Memory B cell (primary cell): ENCODE data around the gene DNAJB6.

Source experiments
- ATAC-seq: fragments of 150-1000 bp; cut with Tn5 transposase; 2 replicates; pipeline ENCODE4 v1.10.0; 2021; ENCODE audit warnings: low read depth, mild to moderate bottlenecking, moderate library complexity
- DNase-seq, 2 donors: peaks; one replicate each; pipeline ENCODE4 v3.0.0; 2022; ENCODE audit warnings: low spot score in 2 of 2
- H3K27ac Mint-ChIP-seq: one replicate; pipeline ENCODE4 v1.8.0; 2022; ENCODE audit warnings: mild to moderate bottlenecking, moderate library complexity, mixed read lengths
- H3K27me3 Mint-ChIP-seq: one replicate; pipeline ENCODE4 v1.8.0; 2022; ENCODE audit warnings: mixed read lengths
- H3K36me3 Mint-ChIP-seq: one replicate; pipeline ENCODE4 v1.8.0; 2022; ENCODE audit warnings: mild to moderate bottlenecking, mixed read lengths
- H3K4me1 Mint-ChIP-seq: one replicate; pipeline ENCODE4 v1.8.0; 2022; ENCODE audit warnings: mixed read lengths
- H3K4me3 Mint-ChIP-seq: one replicate; pipeline ENCODE4 v1.8.0; 2022; ENCODE audit warnings: mild to moderate bottlenecking, moderate library complexity, mixed read lengths
- H3K9me3 Mint-ChIP-seq: one replicate; pipeline ENCODE4 v1.8.0; 2022; ENCODE audit warnings: mixed read lengths

The DNAJB6 gene

GRCh38 chr7:157362729-157363128 is 25.9 kb downstream of the DNAJB6 start:
- Mint-ChIP-seq H3K4me1 (peaks cover 10% of the 10 kb centered on the region), H3K36me3 (peaks cover 34% of the 10 kb centered on the region), H3K27ac (no peak overlapping the region), H3K9me3 (no peaks in the 10 kb centered on the region), H3K27me3 (no peaks in the 10 kb centered on the region), H3K4me3 (no peak overlapping the region)
- no peak for DNase-seq
- no peak for ATAC-seq

GRCh38 chr7:157366722-157367121 is 29.9 kb downstream of the DNAJB6 start:
- no peaks in the 10 kb centered on the region for H3K9me3 Mint-ChIP-seq
- no peak overlapping the region for H3K27ac Mint-ChIP-seq
- H3K27me3 Mint-ChIP-seq, result no peaks in the 10 kb centered on the region
- H3K36me3 Mint-ChIP-seq, result peaks cover 31% of the 10 kb centered on the region
- ATAC-seq, result no peak
- no peak overlapping the region for H3K4me3 Mint-ChIP-seq
- no peak for DNase-seq
- peaks cover 4% of the 10 kb centered on the region for H3K4me1 Mint-ChIP-seq

DNA sequence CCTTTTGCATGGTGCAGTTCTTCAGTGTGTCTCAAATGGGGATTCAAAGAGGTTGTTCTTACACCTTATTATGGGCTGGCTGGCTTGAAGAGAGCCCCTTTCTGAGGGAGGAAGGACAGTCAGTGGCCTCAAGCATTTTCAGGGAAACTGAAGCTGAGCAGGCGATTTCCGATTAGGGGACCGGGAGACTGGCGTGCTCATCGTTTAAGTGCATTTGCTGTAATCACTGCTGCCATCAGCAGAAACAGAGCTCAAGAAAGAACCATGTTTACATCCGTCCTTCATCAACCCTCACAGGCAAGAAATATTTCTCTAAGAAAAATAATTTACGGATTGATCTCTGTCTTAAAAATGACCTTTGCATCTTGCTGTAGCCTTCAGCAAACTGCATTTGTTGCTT is 32.2 kb downstream of the DNAJB6 start:
- Mint-ChIP-seq H3K4me3 (no peak overlapping the region), H3K27me3 (no peaks in the 10 kb centered on the region), H3K9me3 (no peaks in the 10 kb centered on the region), H3K27ac (peak overlapping the region; percentile 24), H3K36me3 (peaks cover 40% of the 10 kb centered on the region), H3K4me1 (peaks cover 12% of the 10 kb centered on the region)
- ATAC-seq (no peak), DNase-seq (no peak)

- Mint-ChIP-seq H3K27ac (no peak overlapping the region), H3K4me3 (no peak overlapping the region), H3K4me1 (peaks cover 19% of the 10 kb centered on the region), H3K27me3 (no peaks in the 10 kb centered on the region), H3K9me3 (no peaks in the 10 kb centered on the region), H3K36me3 (peaks cover 39% of the 10 kb centered on the region)
- DNase-seq (no peak), ATAC-seq (no peak)
Observed at GRCh38 chr7:157370742-157371141, 33.9 kb downstream of the DNAJB6 start.

DNA sequence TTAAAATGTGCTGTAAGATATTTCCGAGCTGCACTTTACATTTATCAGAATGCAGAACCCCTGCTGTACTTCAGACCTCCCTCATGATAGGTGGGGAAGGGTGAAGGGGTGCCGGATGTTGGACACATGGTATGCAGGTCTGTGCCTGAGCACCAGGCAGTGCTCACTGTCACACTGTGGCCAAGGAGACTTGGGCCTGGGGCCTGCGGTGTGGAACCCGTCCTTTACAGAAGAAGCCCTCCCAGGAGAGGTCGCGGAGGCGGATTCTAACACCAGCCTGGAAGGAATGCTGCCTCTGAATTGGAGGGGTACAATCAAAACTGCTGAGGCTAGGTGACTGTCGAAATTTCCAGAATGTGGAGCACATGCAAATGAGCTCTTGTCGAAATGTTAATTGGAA is 34.5 kb downstream of the DNAJB6 start:
- ATAC-seq (no peak), DNase-seq (no peak)
- peaks cover 37% of the 10 kb centered on the region for H3K36me3 Mint-ChIP-seq
- no peaks in the 10 kb centered on the region for H3K9me3 Mint-ChIP-seq
- no peaks in the 10 kb centered on the region for H3K27me3 Mint-ChIP-seq
- H3K27ac Mint-ChIP-seq, result no peak overlapping the region
- no peak overlapping the region for H3K4me3 Mint-ChIP-seq
- H3K4me1 Mint-ChIP-seq, result peaks cover 19% of the 10 kb centered on the region

- Mint-ChIP-seq H3K27me3 (no peaks in the 10 kb centered on the region), H3K9me3 (no peaks in the 10 kb centered on the region), H3K36me3 (peaks cover 34% of the 10 kb centered on the region), H3K4me1 (peaks cover 24% of the 10 kb centered on the region), H3K27ac (peak overlapping the region; percentile 62), H3K4me3 (no peak overlapping the region)
- no peak for DNase-seq
- ATAC-seq, result no peak
Observed at GRCh38 chr7:157372300-157373232, 35.8 kb downstream of the DNAJB6 start.

- DNase-seq (no peak), ATAC-seq (no peak)
- peaks cover 33% of the 10 kb centered on the region for H3K36me3 Mint-ChIP-seq
- no peaks in the 10 kb centered on the region for H3K9me3 Mint-ChIP-seq
- H3K4me3 Mint-ChIP-seq, result no peak overlapping the region
- H3K27me3 Mint-ChIP-seq, result no peaks in the 10 kb centered on the region
- peaks cover 27% of the 10 kb centered on the region for H3K4me1 Mint-ChIP-seq
- H3K27ac Mint-ChIP-seq, result no peak overlapping the region
Observed at GRCh38 chr7:157373493-157373892, 36.7 kb downstream of the DNAJB6 start.

- no peaks in the 10 kb centered on the region for H3K27me3 Mint-ChIP-seq
- DNase-seq (no peak), ATAC-seq (no peak)
- H3K4me1 Mint-ChIP-seq, result peaks cover 30% of the 10 kb centered on the region
- no peak overlapping the region for H3K4me3 Mint-ChIP-seq
- no peaks in the 10 kb centered on the region for H3K9me3 Mint-ChIP-seq
- peaks cover 29% of the 10 kb centered on the region for H3K36me3 Mint-ChIP-seq
- peak overlapping the region; percentile 83 for H3K27ac Mint-ChIP-seq
Observed at GRCh38 chr7:157375410-157375809, 38.6 kb downstream of the DNAJB6 start.

GRCh38 chr7:157377436-157378124 is 40.8 kb downstream of the DNAJB6 start:
- ATAC-seq, result no peak
- Mint-ChIP-seq H3K4me1 (peaks cover 29% of the 10 kb centered on the region), H3K4me3 (no peak overlapping the region), H3K27me3 (no peaks in the 10 kb centered on the region), H3K9me3 (no peaks in the 10 kb centered on the region), H3K27ac (no peak overlapping the region), H3K36me3 (peaks cover 20% of the 10 kb centered on the region)
- no peak for DNase-seq

- no peak overlapping the region for H3K27ac Mint-ChIP-seq
- peaks cover 16% of the 10 kb centered on the region for H3K36me3 Mint-ChIP-seq
- H3K4me1 Mint-ChIP-seq, result peaks cover 26% of the 10 kb centered on the region
- H3K9me3 Mint-ChIP-seq, result no peaks in the 10 kb centered on the region
- no peaks in the 10 kb centered on the region for H3K27me3 Mint-ChIP-seq
- DNase-seq, result no peak
- ATAC-seq, result no peak
- H3K4me3 Mint-ChIP-seq, result no peak overlapping the region
Observed at GRCh38 chr7:157378390-157378789, 41.6 kb downstream of the DNAJB6 start.

- no peaks in the 10 kb centered on the region for H3K27me3 Mint-ChIP-seq
- DNase-seq (no peak), ATAC-seq (no peak)
- H3K27ac Mint-ChIP-seq, result peak overlapping the region; percentile 63
- H3K36me3 Mint-ChIP-seq, result peaks cover 12% of the 10 kb centered on the region
- no peak overlapping the region for H3K4me3 Mint-ChIP-seq
- H3K9me3 Mint-ChIP-seq, result no peaks in the 10 kb centered on the region
- peaks cover 23% of the 10 kb centered on the region for H3K4me1 Mint-ChIP-seq
Observed at GRCh38 chr7:157379493-157379892, 42.7 kb downstream of the DNAJB6 start.

GRCh38 chr7:157380416-157380815 is 43.6 kb downstream of the DNAJB6 start:
- no peak for ATAC-seq
- Mint-ChIP-seq H3K27ac (no peak overlapping the region), H3K9me3 (no peaks in the 10 kb centered on the region), H3K4me3 (no peak overlapping the region), H3K4me1 (peaks cover 15% of the 10 kb centered on the region), H3K36me3 (peaks cover 14% of the 10 kb centered on the region), H3K27me3 (no peaks in the 10 kb centered on the region)
- no peak for DNase-seq

DNA sequence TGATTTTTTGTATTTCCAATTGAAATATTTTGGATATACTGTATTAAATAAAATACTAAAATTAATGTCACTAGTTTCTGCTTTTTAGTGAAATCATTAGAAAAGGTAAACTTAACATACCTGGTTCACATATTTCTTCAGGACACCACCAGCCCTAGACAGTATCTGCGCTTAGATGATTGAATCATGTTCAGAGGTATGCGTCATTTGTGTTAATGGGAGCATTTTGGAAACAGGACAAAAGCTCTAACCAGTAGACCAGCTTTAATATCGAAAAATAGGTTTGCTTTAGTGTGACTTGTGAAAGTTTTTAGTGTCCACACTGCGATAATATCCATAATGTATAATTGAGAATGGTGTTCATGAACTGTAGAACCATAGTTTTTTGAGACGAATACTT is 47.1 kb downstream of the DNAJB6 start:
- peaks cover 12% of the 10 kb centered on the region for H3K36me3 Mint-ChIP-seq

GRCh38 chr7:157384301-157384700 is 47.5 kb downstream of the DNAJB6 start:
- Mint-ChIP-seq H3K27ac (peak overlapping the region; percentile 25), H3K4me3 (no peak overlapping the region)

More for the DNA sequence above, 47.1 kb downstream of the DNAJB6 start:
- no peaks in the 10 kb centered on the region for H3K9me3 Mint-ChIP-seq
- ATAC-seq, result no peak
- H3K27me3 Mint-ChIP-seq, result no peaks in the 10 kb centered on the region
- no peak overlapping the region for H3K27ac Mint-ChIP-seq
- peaks cover 8% of the 10 kb centered on the region for H3K4me1 Mint-ChIP-seq
- DNase-seq, result no peak
- no peak overlapping the region for H3K4me3 Mint-ChIP-seq

More at GRCh38 chr7:157384301-157384700, 47.5 kb downstream of the DNAJB6 start:
- Mint-ChIP-seq H3K27me3 (no peaks in the 10 kb centered on the region), H3K36me3 (peaks cover 12% of the 10 kb centered on the region), H3K4me1 (peaks cover 5% of the 10 kb centered on the region), H3K9me3 (no peaks in the 10 kb centered on the region)
- no peak for DNase-seq
- ATAC-seq, result no peak
